ENCODE results near the gene FBXO2. TPM values are rescaled to one million over a fixed set of nuclear protein-coding genes. Genes with fewer than 3 reads are reported as not detected.
A peak's percentile ranks its signal among the peaks of the same experiment; 100 is the strongest.

FBXO2 gene
- total and polyA plus RNA-seq, 11 donors = 0.83 to 7.5 (median 2.5) TPM

GRCh38 chr1:11680270-11681070 is 26.2 kb upstream of the FBXO2 start:
- Histone ChIP-seq H3K27ac (peak overlapping the region in 11 of 12 donors; percentile 74 to 93 (median 80)), H3K4me1 (peaks cover 0 to 23% (median 13%) of the 10 kb centered on the region in 12 donors), H3K9me3 (no peaks in the 10 kb centered on the region), H3K4me3 (peak overlapping the region; percentile 74 to 97 (median 88)), H3K27me3 (peaks cover 0 to 4% (median 0%) of the 10 kb centered on the region in 9 donors), H3K36me3 (peaks cover 0 to 16% (median 10%) of the 10 kb centered on the region in 9 donors)
- DNase-seq (no peak), ATAC-seq (peak in 3 of 4 donors; percentile 8 to 51 (median 10))
- TF ChIP-seq POLR2A (IDR thresholded peaks at IDR 0.05) (no peak), CTCF (IDR thresholded peaks at IDR 0.05) (peak in 1 of 12 donors; percentile 11)
- 10 to 19% (median 12%) methylated on average over 40 to 65 of the region's 65 CpGs for WGBS, 4 donors
- intact Hi-C loops (cut with DNase I) = loop anchor here in 1 of 10 donors (5.0 kb wide), 1 partner anchor 37 kb away; no protein-coding TSS in a partner anchor

- Histone ChIP-seq H3K27ac (no peak overlapping the region), H3K36me3 (peaks cover 0 to 36% (median 25%) of the 10 kb centered on the region in 9 donors), H3K27me3 (no peaks in the 10 kb centered on the region), H3K4me1 (peaks cover 0 to 23% (median 13%) of the 10 kb centered on the region in 12 donors), H3K9me3 (no peaks in the 10 kb centered on the region), H3K4me3 (no peak overlapping the region)
- intact Hi-C loops (cut with DNase I) = no loop called here
- no peak for DNase-seq
- 92 to 99% (median 99%) methylated on average over 2 of the region's 2 CpGs for WGBS, 4 donors
- no peak for TF ChIP-seq POLR2A (IDR thresholded peaks at IDR 0.05)
- TF ChIP-seq CTCF (IDR thresholded peaks at IDR 0.05) = no peak
- ATAC-seq = no peak
Observed at GRCh38 chr1:11678442-11678841, 24.2 kb upstream of the FBXO2 start.

- DNase-seq = no peak
- intact Hi-C loops (cut with DNase I) = no loop called here
Observed at GRCh38 chr1:11676386-11677103, 22.3 kb upstream of the FBXO2 start.

More at GRCh38 chr1:11676386-11677103, 22.3 kb upstream of the FBXO2 start:
- Histone ChIP-seq H3K4me3 (no peak overlapping the region), H3K9me3 (no peaks in the 10 kb centered on the region), H3K4me1 (peaks cover 0 to 17% (median 7%) of the 10 kb centered on the region in 12 donors), H3K36me3 (peaks cover 0 to 53% (median 34%) of the 10 kb centered on the region in 9 donors), H3K27me3 (no peaks in the 10 kb centered on the region), H3K27ac (no peak overlapping the region)
- 88 to 94% (median 91%) methylated on average over 6 to 10 of the region's 10 CpGs for WGBS, 4 donors
- no peak for TF ChIP-seq CTCF (IDR thresholded peaks at IDR 0.05)
- TF ChIP-seq POLR2A (IDR thresholded peaks at IDR 0.05) = no peak
- ATAC-seq = no peak

Data from heart left ventricle (tissue), 16 donors.